ENCODE data around the gene LRRC39.

The LRRC39 gene

DNA sequence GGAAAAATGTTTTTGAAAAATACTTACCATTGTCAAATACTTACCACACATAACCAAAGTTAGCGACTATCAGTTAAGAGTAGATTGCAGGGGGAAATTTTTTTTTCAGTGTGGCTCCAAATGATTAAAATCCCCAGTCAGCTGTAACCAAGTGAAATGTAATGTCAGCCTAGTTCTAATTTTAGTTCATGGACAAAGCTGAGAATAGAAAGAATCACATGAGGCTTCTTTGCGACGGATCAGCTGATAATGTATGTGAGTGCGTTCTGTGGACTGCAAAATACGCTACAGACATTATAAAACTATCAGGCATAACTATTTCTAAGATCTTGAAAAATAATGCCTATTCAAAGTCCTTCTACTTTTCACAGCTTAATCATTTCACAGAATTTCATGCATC, at the start of gene LRRC39:
TSS of gene LRRC39 (minus strand) at position 166 of the 400 bp plus-strand sequence. CDS start 9,740 bp downstream, outside the sequence.
- TF ChIP-seq, protein P1, sequence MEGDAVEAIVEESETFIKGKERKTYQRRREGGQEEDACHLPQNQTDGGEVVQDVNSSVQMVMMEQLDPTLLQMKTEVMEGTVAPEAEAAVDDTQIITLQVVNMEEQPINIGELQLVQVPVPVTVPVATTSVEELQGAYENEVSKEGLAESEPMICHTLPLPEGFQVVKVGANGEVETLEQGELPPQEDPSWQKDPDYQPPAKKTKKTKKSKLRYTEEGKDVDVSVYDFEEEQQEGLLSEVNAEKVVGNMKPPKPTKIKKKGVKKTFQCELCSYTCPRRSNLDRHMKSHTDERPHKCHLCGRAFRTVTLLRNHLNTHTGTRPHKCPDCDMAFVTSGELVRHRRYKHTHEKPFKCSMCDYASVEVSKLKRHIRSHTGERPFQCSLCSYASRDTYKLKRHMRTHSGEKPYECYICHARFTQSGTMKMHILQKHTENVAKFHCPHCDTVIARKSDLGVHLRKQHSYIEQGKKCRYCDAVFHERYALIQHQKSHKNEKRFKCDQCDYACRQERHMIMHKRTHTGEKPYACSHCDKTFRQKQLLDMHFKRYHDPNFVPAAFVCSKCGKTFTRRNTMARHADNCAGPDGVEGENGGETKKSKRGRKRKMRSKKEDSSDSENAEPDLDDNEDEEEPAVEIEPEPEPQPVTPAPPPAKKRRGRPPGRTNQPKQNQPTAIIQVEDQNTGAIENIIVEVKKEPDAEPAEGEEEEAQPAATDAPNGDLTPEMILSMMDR (conservative IDR thresholded peaks at IDR 0.05) = no peak
- TF ChIP-seq ZFX (IDR thresholded peaks at IDR 0.05) = no peak
- H3K27ac ChIP-seq = no peak within 1 kb of the TSS

DNA sequence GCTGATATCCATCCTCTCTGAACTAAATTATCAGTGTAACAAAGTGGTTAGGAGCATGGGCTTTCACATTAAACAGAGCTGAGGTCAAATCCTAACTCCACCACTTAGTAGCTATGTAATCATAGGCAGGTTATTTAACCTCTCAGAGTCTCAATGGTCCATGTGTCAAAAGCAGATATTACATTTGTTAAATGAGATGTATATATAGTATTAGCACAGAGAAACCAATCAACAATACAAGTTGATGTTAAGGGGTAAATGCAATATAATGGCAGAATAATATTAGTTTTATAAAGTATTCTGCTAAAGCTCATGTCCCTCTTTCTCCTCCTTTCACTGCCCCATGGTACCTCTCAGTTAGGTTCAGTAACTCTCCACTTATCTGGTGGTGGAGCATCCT, 44.4 kb upstream of the LRRC39 start:
- H3K27ac ChIP-seq = no peak overlapping the region
- no peak for TF ChIP-seq ZFX (IDR thresholded peaks at IDR 0.05)
- TF ChIP-seq, protein P1 (conservative IDR thresholded peaks at IDR 0.05) = no peak

DNA sequence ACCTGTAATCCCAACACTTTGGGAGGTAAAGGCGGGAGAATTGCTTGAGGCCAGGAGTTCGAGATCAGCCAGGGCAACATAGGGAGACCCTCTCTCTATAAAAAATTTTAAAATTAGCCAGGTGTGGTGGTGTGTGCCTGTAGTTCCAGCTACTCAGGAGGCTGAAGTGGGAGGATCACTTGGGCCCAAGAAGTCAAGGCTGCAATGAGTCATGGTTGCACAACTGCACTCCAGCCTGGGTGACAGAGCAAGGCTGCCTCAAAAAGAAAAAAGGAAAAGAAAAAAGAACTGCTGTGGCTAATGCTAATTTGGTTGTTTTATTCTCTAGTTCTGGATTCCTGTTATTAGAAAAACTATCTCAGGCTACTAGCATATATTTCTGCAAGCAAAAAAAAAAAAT, 41.8 kb upstream of the LRRC39 start:
- no peak overlapping the region for H3K27ac ChIP-seq
- TF ChIP-seq, protein P1 (conservative IDR thresholded peaks at IDR 0.05) = no peak
- TF ChIP-seq ZFX (IDR thresholded peaks at IDR 0.05) = no peak

DNA sequence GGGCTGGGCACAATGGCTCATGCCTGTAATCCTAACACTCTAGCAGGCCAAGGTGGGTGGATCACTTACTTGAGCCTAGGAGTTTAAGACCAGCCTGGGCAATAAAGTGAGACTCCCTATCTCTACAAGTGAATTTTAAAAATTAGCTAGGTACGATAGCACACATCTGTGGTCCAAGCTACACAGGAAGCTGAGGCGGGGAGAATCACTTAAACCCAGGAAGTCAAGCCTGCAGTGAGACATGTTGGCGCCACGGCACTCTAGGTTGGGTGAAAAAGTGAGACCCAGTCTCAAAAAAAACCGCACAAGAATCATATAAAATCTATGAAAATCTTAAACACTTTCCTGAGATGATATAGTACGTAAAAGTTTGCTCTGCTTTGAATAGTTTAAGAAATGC, 41.4 kb upstream of the LRRC39 start:
- TF ChIP-seq, protein P1 (conservative IDR thresholded peaks at IDR 0.05) = no peak
- no peak for TF ChIP-seq ZFX (IDR thresholded peaks at IDR 0.05)
- no peak overlapping the region for H3K27ac ChIP-seq

DNA sequence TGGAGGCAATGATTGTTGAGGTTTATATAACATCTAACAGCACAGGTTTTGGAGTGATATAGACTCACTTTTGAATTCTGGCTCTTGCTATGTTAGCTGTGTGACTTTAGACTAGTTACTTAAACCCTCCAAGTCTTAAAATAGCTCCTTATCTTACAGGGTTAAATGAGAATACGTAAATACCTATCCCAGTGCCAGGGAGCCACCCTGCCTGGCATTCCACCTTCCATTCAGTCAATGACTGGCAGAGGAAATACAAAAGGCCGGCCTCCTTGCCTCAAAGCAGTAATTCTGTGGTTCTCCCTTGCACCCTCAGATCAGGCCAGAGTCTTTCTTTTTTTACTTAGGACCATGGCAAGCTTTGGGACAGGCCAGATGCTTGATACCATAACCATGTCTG, 39.8 kb upstream of the LRRC39 start:
- TF ChIP-seq ZFX (IDR thresholded peaks at IDR 0.05) = no peak
- TF ChIP-seq, protein P1 (conservative IDR thresholded peaks at IDR 0.05) = no peak
- no peak overlapping the region for H3K27ac ChIP-seq

DNA sequence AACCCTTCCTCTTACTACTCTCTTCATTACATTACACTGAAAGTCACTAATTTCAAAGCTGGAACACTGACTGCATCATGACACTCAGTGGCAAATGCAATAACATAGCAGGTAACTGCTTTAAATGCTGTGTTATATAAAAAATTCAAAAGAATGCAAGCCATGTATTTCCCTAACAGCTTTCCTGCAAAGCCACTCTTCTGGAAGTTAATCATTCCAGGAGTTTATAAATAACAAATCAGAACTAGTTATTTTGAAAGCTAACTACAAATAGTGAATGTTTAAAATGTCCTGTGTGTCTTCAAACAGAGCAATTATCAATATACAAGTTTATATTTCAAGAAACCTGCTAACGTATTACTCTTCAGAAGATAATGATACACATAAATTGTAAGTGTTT, 37.0 kb upstream of the LRRC39 start:
- H3K27ac ChIP-seq = no peak overlapping the region
- no peak for TF ChIP-seq ZFX (IDR thresholded peaks at IDR 0.05)
- TF ChIP-seq, protein P1 (conservative IDR thresholded peaks at IDR 0.05) = no peak

DNA sequence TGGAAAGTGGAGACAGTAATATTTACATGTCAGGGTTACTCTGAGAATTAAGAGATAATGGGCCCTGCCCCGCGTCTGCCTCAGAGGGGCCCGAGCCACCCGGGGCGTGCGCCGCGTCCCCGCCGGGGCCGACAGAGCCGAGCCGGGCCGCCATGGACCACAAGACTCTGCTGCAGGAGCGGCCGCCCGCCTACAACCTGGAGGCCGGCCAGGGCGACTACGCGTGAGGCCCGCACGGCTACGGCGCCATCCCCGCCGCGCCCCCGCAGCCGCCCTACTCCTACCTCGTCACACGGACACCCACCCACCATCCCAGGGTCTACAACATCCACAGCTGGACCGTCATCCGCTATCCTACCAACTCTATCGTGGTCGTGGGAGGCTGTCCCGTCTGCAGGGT, 35.1 kb upstream of the LRRC39 start:
- no peak for TF ChIP-seq ZFX (IDR thresholded peaks at IDR 0.05)
- TF ChIP-seq, protein P1 (conservative IDR thresholded peaks at IDR 0.05) = no peak
- no peak overlapping the region for H3K27ac ChIP-seq

Measured in C4-2B (cell line).